Heart left ventricle (tissue), 13 donors: Measurements from ENCODE around the gene IL19.

Source experiments
- CTCF ChIP-seq, 12 donors: fragments of 200-600 bp; sonication (generic) in 4 of 12; IDR thresholded peaks; one replicate each; pipeline versions ENCODE4 v1.5.0 to v1.8.0; 2018 to 2022; ENCODE audit warnings: antibody characterized with exemption in 12 of 12, mild to moderate bottlenecking in 5 of 12
- POLR2A ChIP-seq, 2 donors: fragments of 450-650 bp; IDR thresholded peaks; one replicate each; pipeline ENCODE4 v1.6.1; 2017; ENCODE audit warnings: antibody characterized with exemption in 2 of 2, mild to moderate bottlenecking in 2 of 2, moderate library complexity in 2 of 2
- donor health status: ischemic (EF 13 %, LVEDD 7.1; RV severe dilation, severe dysfunction).
- donor health status: DM: no; HTN: yes; CAD: no.
- donor health status: DM: no; HTN: no; CAD: no.
- donor health status: ischemic (EF 25% LVEDD 6.9; RV normal size, moderate dysfunction).
- donor health status: ischemic (EF 25% LVEDD 5.7; RV mildly dilated, moderate dysfunction).
- donor health status: ischemic (EF 35%, LVEDD 5.7; RV mildly dilated, moderate dysfunction).
- donor health status: nonischemic (EF 11% LVEDD 7.7; RV severe dilation, severe dysfunction).
- donor health status: DM: yes; HTN: yes; CAD: no.
- donor health status: PGD.
- donor health status: ischemic (EF 29% LVEDD 5.4; RV normal size, mild dysfunction).
- donor health status: nonischemic (EF 23%, LVEDD 6.1; RV moderate dilation, normal function).

GRCh38 chr1:206859082-206859521 is 88.5 kb downstream of the IL19 start:
- TF ChIP-seq CTCF (IDR thresholded peaks at IDR 0.05) (no peak), POLR2A (IDR thresholded peaks at IDR 0.05) (no peak)
